Measurements from ENCODE around the gene DCT. TPM values are rescaled to one million over a fixed set of nuclear protein-coding genes. Genes with fewer than 3 reads are reported as not detected.

The DCT gene
- total RNA-seq, 1 donor: under 0.01 TPM

DNA sequence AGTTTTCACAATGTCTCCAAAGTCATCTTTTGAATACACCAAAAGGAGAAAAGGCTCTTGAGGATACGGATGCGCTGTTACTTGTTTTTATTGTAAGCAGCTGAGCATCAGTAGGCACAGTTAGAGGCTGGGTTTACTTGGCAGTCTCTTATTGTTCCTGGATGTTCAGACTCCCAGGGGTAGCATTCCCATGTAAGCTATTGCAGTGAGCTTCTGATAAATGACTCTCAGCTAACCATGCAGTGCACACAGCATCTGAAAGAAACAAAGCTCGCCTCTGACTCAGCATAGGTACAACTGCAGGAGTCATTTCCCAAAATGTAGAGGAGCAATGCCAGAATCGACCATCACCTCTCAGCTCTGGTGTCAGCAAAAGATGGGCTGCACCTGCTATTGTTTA, 84.8 kb downstream of the DCT start:
- DNase-seq (ENCODE audit: low read depth): peak; percentile 40
- H3K4me3 ChIP-seq (ENCODE audit: low read depth, low read length): no peak overlapping the region
- TF ChIP-seq, protein P1, sequence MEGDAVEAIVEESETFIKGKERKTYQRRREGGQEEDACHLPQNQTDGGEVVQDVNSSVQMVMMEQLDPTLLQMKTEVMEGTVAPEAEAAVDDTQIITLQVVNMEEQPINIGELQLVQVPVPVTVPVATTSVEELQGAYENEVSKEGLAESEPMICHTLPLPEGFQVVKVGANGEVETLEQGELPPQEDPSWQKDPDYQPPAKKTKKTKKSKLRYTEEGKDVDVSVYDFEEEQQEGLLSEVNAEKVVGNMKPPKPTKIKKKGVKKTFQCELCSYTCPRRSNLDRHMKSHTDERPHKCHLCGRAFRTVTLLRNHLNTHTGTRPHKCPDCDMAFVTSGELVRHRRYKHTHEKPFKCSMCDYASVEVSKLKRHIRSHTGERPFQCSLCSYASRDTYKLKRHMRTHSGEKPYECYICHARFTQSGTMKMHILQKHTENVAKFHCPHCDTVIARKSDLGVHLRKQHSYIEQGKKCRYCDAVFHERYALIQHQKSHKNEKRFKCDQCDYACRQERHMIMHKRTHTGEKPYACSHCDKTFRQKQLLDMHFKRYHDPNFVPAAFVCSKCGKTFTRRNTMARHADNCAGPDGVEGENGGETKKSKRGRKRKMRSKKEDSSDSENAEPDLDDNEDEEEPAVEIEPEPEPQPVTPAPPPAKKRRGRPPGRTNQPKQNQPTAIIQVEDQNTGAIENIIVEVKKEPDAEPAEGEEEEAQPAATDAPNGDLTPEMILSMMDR (IDR thresholded peaks at IDR 0.05; ENCODE audit: insufficient read depth, low read length): no peak

DNA sequence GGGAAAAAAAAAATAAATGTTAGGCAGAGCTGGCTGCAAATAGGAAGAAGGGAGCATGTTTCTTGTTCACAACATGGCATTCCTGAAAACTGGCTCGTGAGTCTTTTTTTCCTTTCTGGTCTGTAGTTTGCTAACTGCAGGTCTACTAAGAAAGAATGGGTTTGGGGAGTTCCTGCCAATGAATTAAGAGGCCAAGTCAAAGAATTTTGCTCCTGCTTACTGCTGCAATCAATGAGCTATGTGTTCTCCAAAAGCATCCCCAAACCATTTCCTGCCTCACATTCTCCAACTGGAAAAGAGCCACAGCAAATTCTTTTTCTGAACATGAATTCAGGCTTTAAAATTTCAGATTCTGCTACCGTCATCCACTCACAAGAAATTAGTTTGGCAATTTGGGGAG, 88.6 kb downstream of the DCT start:
- no peak overlapping the region for H3K4me3 ChIP-seq (ENCODE audit: low read depth, low read length)
- peak; percentile 74 for DNase-seq (ENCODE audit: low read depth)
- TF ChIP-seq, protein P1 (IDR thresholded peaks at IDR 0.05; ENCODE audit: insufficient read depth, low read length): no peak

DNA sequence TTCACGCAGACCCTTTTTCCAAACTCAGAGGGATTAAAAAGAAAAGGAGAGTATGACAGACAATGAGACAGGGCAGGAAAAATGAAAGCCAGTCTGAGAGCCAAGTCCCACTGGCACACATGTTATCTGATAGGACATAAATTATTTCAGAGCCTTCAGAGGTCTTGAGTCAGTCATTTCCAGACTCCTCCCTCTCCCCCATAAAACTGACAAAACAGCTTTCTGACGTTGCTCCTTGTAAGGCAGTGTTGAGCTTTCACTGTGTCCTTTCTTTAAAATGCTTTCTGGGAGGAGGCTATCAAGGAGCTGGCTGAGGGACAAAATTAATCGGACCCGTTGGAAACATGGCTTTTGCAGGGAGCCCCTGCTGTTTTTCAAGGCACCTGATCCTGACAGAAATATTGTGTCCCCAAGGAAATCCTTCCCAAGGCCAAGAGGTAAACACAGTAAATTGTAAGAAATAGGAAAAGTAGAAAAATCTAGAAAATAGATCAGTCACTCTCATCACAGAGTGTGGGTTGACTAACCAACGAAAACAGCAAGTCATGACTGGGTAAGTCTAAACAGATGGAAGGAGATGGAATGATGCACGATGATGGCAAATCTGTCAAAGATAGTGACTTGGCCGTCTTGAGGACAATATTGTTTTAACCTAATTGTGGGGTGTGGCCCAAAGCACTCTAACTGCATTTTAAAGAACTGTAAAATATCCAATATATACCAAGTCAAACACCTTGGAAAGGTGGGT, 89.7 kb downstream of the DCT start:
- no peak overlapping the region for H3K4me3 ChIP-seq (ENCODE audit: low read depth, low read length)
- DNase-seq (ENCODE audit: low read depth): peak; percentile 41
- TF ChIP-seq, protein P1 (IDR thresholded peaks at IDR 0.05; ENCODE audit: insufficient read depth, low read length): no peak

DNA sequence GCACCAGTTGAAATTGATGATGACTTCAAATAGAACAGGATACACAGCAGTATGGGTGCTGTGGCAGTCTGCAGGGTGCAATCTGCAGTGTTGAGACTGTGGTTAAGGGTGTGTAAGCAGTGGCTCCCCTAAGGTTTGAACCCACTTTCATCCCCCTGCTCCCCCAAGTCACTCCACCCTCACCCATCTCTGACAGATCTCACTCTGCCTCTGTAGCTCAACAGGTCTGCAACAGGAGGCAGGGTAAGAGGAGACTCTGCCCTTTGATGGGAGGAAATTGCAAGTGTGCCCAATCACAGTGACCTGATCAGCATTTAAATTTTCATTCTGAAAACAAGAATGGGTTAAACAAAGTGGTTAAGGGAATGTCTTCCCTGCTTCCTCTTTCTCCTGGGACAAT, 92.4 kb downstream of the DCT start:
- TF ChIP-seq, protein P1 (IDR thresholded peaks at IDR 0.05; ENCODE audit: insufficient read depth, low read length): no peak
- H3K4me3 ChIP-seq (ENCODE audit: low read depth, low read length): no peak overlapping the region
- DNase-seq (ENCODE audit: low read depth): no peak

Other genes starting within 250 kb of the DCT start
- 3.0 and 14.9 TPM in 2 replicates for gene TGDS, start 116.5 kb upstream of the DCT start, total RNA-seq (ENCODE audit: low replicate concordance)
- 2.5 and 12.6 TPM in 2 replicates for gene GPR180, start 122.2 kb upstream of the DCT start, total RNA-seq (ENCODE audit: low replicate concordance)
- gene SOX21, start 232.9 kb upstream of the DCT start, total RNA-seq (ENCODE audit: low replicate concordance): 0.09 TPM in 1 of 2 replicates, not detected in the other

Data from fibroblast of the aortic adventitia (primary cell).